ENCODE data around the gene CTSE. TPM values are rescaled to one million over a fixed set of nuclear protein-coding genes. Genes with fewer than 3 reads are reported as not detected.
A peak's percentile ranks its signal among the peaks of the same experiment; 100 is the strongest.

CTSE gene
- total and polyA plus RNA-seq, 2 of the 4 experiments (the other 2 are of a cell fraction): not detected

DNA sequence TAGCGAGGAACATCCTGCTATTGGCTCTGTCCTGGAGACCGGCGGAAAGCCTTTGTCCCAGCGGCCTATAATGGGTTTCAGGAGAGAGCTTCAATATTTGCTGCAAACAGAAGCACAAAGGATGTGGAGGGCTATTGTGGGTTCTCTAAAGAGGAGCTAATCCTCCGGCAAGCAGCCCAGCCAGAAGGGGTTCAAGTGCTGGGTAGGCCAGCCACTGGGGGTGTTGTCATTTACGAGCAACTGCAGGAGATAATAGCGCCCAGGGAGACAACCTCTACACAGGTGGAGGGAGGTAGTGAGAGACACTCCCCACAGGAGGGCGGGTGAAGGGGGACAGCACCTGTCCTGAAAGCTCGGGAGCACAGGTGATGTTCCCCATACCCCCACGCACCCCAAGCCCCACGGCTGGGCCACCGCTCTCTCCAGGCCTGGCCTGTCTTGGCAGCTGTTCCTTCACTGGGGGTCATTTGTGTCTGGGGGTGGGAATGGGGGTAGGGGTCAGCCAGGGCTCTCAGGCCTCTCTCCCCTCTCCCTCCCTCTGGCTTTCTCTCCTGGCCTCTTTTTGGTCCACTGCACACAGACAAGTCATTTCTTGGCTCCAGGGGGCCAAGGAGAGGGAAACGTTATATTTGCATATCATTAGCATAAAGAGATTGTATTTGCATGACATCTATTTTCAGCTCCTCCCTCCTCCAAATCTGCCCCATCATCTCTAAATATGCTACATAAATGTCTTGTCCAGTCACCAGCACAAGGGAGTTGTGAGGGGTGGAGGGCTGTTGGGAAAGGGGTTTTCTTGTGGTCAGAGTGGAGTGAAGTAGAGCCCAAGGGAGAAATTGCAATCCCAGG, 58.4 kb downstream of the CTSE start (continued):
- TF ChIP-seq SMC3 (IDR thresholded peaks at IDR 0.05; ENCODE audit: low read depth, low read length): no peak

- Histone ChIP-seq H3K18ac (ENCODE audit: low read depth, low read length) (no peak overlapping the region), H2BK15ac (ENCODE audit: low read depth, low read length) (no peak overlapping the region; the same call in 2 of the 3 replicates), H3K27ac (ENCODE audit: insufficient read depth, low read length) (no peak overlapping the region), H3K14ac (replicated peaks; ENCODE audit: low read depth, low read length) (no peak overlapping the region), H4K91ac (ENCODE audit: insufficient read depth, low read depth, low read length) (no peak overlapping the region), H2AFZ (replicated peaks; ENCODE audit: low read length, poor library complexity) (no peak overlapping the region), H2AK5ac (ENCODE audit: low read depth, low read length) (no peak overlapping the region), H3K79me1 (ENCODE audit: low read depth in 1 of 2, low read length in 2 of 2) (no peaks in the 10 kb centered on the region), H4K8ac (ENCODE audit: low read depth in 2 of 2, low read length in 2 of 2) (no peak overlapping the region), H4K20me1 (ENCODE audit: insufficient read depth, low read length) (no peaks in the 10 kb centered on the region), H2AK9ac (replicated peaks; ENCODE audit: low read depth, low read length, poor library complexity) (peak overlapping the region; percentile 48), H3K4me2 (ENCODE audit: low read depth, low read length) (no peak overlapping the region), H4K5ac (ENCODE audit: low read depth, low read length) (no peak overlapping the region), H3K9me3 (ENCODE audit: control insufficient read depth, insufficient read depth, low read length) (no peaks in the 10 kb centered on the region), H2BK5ac (ENCODE audit: low read depth, low read length, poor library complexity, severe bottlenecking) (no peak overlapping the region), H3K56ac (ENCODE audit: extremely low read depth, insufficient read depth, low read length) (no peak overlapping the region), H2BK20ac (ENCODE audit: low read depth, low read length) (no peak overlapping the region), H3K36me3 (ENCODE audit: control insufficient read depth, insufficient read depth, low read length) (no peaks in the 10 kb centered on the region), H3K4ac (ENCODE audit: low read depth, low read length) (no peak overlapping the region), H3K9me1 (ENCODE audit: insufficient read depth, low read length) (no peaks in the 10 kb centered on the region; the same call in 1 of the 2 replicates), H3K27me3 (ENCODE audit: control insufficient read depth, insufficient read depth, low read length) (peaks cover 47% of the 10 kb centered on the region), H3K4me1 (ENCODE audit: control insufficient read depth, insufficient read depth, low read length) (no peaks in the 10 kb centered on the region), H3K23ac (ENCODE audit: low read depth, low read length) (no peak overlapping the region), H2BK120ac (ENCODE audit: low read depth, low read length) (no peak overlapping the region), H3K9ac (ENCODE audit: low read depth, low read length) (no peak overlapping the region), H3K4me3 (ENCODE audit: insufficient read depth, low read depth, low read length) (no peak overlapping the region)
- POLR2A ChIA-PET (ENCODE audit: unreplicated experiment): no interaction called here
- TF ChIP-seq RCOR1 (IDR thresholded peaks at IDR 0.05; ENCODE audit: insufficient replicate concordance, low read length) (no peak), CEBPB (IDR thresholded peaks at IDR 0.05; ENCODE audit: low read depth, low read length) (peak; percentile 88), FOS (IDR thresholded peaks at IDR 0.05; ENCODE audit: low read depth, low read length) (0 out of 2 replicates have a peak, but pooled peaks have one; percentile 30), MAZ (IDR thresholded peaks at IDR 0.05; ENCODE audit: borderline replicate concordance, low read depth, low read length) (no peak), SMC3 (IDR thresholded peaks at IDR 0.05; ENCODE audit: low read depth, low read length) (no peak), MXI1 (IDR thresholded peaks at IDR 0.05; ENCODE audit: borderline replicate concordance, low read depth, low read length) (no peak), NFE2L2 (IDR thresholded peaks at IDR 0.05; ENCODE audit: low read depth, low read length) (no peak)
- TF ChIP-seq, protein P1, sequence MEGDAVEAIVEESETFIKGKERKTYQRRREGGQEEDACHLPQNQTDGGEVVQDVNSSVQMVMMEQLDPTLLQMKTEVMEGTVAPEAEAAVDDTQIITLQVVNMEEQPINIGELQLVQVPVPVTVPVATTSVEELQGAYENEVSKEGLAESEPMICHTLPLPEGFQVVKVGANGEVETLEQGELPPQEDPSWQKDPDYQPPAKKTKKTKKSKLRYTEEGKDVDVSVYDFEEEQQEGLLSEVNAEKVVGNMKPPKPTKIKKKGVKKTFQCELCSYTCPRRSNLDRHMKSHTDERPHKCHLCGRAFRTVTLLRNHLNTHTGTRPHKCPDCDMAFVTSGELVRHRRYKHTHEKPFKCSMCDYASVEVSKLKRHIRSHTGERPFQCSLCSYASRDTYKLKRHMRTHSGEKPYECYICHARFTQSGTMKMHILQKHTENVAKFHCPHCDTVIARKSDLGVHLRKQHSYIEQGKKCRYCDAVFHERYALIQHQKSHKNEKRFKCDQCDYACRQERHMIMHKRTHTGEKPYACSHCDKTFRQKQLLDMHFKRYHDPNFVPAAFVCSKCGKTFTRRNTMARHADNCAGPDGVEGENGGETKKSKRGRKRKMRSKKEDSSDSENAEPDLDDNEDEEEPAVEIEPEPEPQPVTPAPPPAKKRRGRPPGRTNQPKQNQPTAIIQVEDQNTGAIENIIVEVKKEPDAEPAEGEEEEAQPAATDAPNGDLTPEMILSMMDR (conservative IDR thresholded peaks at IDR 0.05; ENCODE audit: low read depth, low read length): no peak
- DNase-seq (peak; percentile 72), ATAC-seq (ENCODE audit: low read depth) (peak; percentile 24; the same call in 1 of the 2 replicates)
- dilution Hi-C loops (cut with HindIII; ENCODE audit: low sequenced_read_pairs, unreplicated experiment): no loop called here
- CTCF ChIA-PET: no interaction called here
- in situ Hi-C loops (cut with MboI; ENCODE audit: low sequenced_read_pairs): no loop called here
- BruUV-seq (replicated peaks): no TSS peak
- 94% methylated on average over 7 of the region's 16 CpGs; no CpG with 5 or more reads in 1 of the 2 experiments for WGBS, 2 experiments (ENCODE audit: extremely low coverage in 2 of 2, insufficient read length in 1 of 2)
- intact Hi-C loops (cut with micrococcal nuclease): no loop called here
Observed at GRCh38 chr1:205963352-205964155, 60.1 kb downstream of the CTSE start.
